ENCODE measurements around the gene PDCD6IP. TPM values are rescaled to one million over a fixed set of nuclear protein-coding genes. Genes with fewer than 3 reads are reported as not detected.

Gene PDCD6IP
- total and polyA plus RNA-seq, 5 donors = 31.5 to 141 (median 128) TPM

DNA sequence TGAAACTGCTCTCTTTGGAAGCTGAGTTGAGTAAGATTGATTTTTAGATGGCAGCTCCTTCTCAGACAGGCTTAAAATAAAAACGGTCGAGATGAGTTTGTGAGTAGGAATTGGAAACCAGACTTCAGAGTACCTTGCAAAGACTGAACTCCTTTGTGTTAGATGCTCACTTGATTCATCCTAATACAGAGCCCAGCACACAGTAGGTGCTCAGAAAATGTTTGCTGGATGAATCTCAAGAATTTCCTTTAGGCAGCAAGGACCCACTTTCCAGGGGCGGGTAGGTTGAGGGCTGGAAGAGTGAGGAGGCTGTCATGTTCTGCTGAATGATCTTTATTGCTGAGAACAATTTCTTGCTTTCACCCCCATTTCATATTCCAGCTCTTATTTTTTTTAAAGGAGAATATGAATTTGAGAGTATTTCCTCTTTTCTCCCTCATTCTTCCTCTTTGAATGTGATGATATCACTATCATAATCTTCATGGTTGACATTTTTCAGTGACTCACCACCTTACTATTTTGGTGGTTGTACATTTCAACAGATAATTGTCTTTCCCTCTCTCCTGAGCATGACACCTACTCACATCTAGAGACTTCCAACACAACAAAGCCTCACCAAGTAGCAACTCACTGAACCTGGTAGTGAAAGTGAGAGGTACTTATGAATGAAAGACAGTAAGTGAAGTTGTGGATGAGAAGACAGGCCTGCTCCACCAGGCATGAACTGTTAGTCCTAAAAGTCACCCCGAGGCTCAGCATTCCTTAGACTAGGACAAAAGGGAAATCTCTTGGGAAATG lies 113.3 kb downstream of the PDCD6IP start:
- no peak overlapping the region for H3K27ac ChIP-seq (ENCODE audit: low read length)
- no peaks in the 10 kb centered on the region for H3K4me1 ChIP-seq (ENCODE audit: control insufficient read depth, insufficient read depth, low read length)
- ATAC-seq = no peak
- DNase-seq = no peak
- no peaks in the 10 kb centered on the region for H3K9me3 ChIP-seq (ENCODE audit: control insufficient read depth, low read length)
- intact Hi-C loops (cut with DNase I) = no loop called here
- WGBS = 85% methylated on average over 4 of the region's 4 CpGs
- H3K27me3 ChIP-seq (ENCODE audit: control insufficient read depth, insufficient read depth) = no peaks in the 10 kb centered on the region
- H3K4me3 ChIP-seq (ENCODE audit: low read length) = no peak overlapping the region

DNA sequence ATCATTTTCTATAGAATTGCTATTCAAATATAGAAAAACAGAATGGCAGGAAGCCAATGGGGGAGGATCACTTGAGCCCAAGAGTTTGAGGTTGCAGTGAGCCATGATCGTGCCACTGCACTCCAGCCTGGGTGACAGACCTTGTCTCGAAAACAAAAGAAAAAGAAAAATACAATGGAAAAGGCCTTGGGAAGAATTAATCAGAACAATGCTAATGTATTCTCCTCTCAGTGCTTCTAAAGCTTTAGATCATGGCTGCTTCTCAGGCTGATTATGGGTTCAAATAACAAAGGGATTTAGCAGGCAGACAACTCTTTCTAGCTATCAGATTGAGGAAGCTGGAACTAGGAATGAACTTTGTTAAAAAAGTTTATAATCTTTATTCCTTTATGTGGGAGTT lies 115.8 kb downstream of the PDCD6IP start:
- no peaks in the 10 kb centered on the region for H3K27me3 ChIP-seq (ENCODE audit: control insufficient read depth, insufficient read depth)
- ATAC-seq (no peak), DNase-seq (no peak)
- intact Hi-C loops (cut with DNase I) = no loop called here
- H3K9me3 ChIP-seq (ENCODE audit: control insufficient read depth, low read length) = no peaks in the 10 kb centered on the region
- WGBS = 83% methylated on average over 2 of the region's 2 CpGs
- H3K4me1 ChIP-seq (ENCODE audit: control insufficient read depth, insufficient read depth, low read length) = no peaks in the 10 kb centered on the region
- H3K4me3 ChIP-seq (ENCODE audit: low read length) = no peak overlapping the region
- no peak overlapping the region for H3K27ac ChIP-seq (ENCODE audit: low read length)

GRCh38 chr3:33914731-33915379 lies 116.4 kb downstream of the PDCD6IP start:
- no peaks in the 10 kb centered on the region for H3K4me1 ChIP-seq (ENCODE audit: control insufficient read depth, insufficient read depth, low read length)
- intact Hi-C loops (cut with DNase I) = no loop called here
- DNase-seq (no peak), ATAC-seq (no peak)
- no peak overlapping the region for H3K27ac ChIP-seq (ENCODE audit: low read length)
- H3K27me3 ChIP-seq (ENCODE audit: control insufficient read depth, insufficient read depth) = no peaks in the 10 kb centered on the region
- H3K9me3 ChIP-seq (ENCODE audit: control insufficient read depth, low read length) = no peaks in the 10 kb centered on the region
- no peak overlapping the region for H3K4me3 ChIP-seq (ENCODE audit: low read length)
- 69% methylated on average over 12 of the region's 12 CpGs for WGBS

DNA sequence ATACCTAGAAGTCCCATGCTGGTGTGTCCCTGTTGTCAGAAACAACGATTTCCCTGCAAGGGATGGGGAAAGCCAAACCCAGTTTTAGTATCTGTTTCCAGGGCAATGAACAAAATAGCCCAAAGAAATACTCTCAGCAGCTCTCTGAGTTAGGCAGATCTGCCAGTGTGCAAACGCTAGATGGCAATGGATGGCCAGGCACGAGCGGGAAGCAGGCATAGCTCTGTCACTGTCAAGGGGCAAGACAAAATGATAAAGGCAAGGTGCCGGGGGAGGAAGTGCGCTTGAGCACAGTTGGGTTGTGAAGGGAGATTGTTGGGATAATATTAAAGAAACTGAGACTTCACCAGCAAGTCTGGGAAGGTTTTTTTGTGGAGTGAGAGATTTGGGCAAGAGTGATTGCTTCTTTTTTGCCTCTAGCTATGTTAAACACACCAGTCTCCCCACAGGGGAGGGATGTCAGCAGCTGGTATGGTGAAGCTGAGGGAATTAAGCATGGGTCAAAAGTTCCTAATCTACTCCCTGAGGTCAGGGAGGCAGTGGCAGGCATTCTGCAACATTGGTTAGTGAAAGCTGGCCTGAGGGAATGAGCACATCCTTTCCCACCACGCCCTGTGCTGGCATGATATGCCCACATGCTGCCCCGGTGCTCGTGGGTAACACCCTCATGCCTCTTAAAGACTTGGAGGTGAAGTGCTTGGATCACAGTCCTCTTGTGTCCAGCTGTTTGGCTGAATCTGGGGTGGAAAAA lies 117.5 kb downstream of the PDCD6IP start:
- H3K27me3 ChIP-seq (ENCODE audit: control insufficient read depth, insufficient read depth) = no peaks in the 10 kb centered on the region
- ATAC-seq (peak; percentile 57 to 75), DNase-seq (peak in 2 of 3 donors; percentile 54 to 67)
- 33% methylated on average over 9 of the region's 9 CpGs for WGBS
- intact Hi-C loops (cut with DNase I) = no loop called here
- no peak overlapping the region for H3K4me3 ChIP-seq (ENCODE audit: low read length)
- no peaks in the 10 kb centered on the region for H3K4me1 ChIP-seq (ENCODE audit: control insufficient read depth, insufficient read depth, low read length)
- no peaks in the 10 kb centered on the region for H3K9me3 ChIP-seq (ENCODE audit: control insufficient read depth, low read length)
- H3K27ac ChIP-seq (ENCODE audit: low read length) = no peak overlapping the region

DNA sequence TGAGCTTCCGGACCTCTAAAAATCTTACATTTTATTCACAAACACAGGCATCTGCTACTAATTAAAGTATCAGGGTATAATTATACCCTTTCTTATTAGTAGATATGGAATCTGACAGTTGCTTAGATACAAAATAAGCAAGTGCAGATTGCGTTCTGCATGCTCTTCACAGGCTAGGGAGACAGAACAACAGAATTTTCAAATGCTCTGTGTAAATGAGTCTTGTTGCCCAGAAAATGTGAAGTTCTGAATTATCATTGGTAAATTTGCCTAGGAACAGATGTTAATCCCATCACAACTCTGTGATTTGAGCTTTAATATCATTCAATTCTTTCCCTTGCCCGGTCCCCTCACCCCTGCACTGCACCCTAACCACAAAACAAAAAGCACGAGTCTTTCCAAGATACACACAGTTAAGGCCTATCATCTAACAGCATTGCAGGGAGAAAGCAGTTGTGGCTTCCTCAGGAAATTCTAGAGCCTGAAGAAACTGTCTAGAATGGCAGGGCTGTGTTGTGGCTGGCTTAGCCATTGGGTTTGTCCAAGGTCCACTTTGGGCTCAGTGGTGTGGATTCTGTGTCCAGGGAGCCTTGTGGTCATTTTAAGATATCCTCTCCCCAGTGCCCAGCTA lies 119.8 kb downstream of the PDCD6IP start:
- Histone ChIP-seq H3K9me3 (ENCODE audit: control insufficient read depth, low read length) (no peaks in the 10 kb centered on the region), H3K27me3 (ENCODE audit: control insufficient read depth, insufficient read depth) (no peaks in the 10 kb centered on the region), H3K4me3 (ENCODE audit: low read length) (no peak overlapping the region), H3K4me1 (ENCODE audit: control insufficient read depth, insufficient read depth, low read length) (no peaks in the 10 kb centered on the region), H3K27ac (ENCODE audit: low read length) (no peak overlapping the region)
- intact Hi-C loops (cut with DNase I) = no loop called here
- WGBS = 63% methylated on average over 4 of the region's 4 CpGs
- DNase-seq (no peak), ATAC-seq (no peak)

Other genes with a start within 250 kb of the PDCD6IP start
- gene CLASP2, start 80.4 kb upstream of the PDCD6IP start, total RNA-seq = 10 to 100 TPM; 55.3 to 77.1 (median 67.4) TPM
- 15.8 TPM for gene CLASP2, start 80.4 kb upstream of the PDCD6IP start, polyA plus RNA-seq